SH-SY5Y (cell line): ENCODE measurements around the gene NOL6.

ENCODE experiments used
- GATA2 ChIP-seq: IDR thresholded peaks from 2 replicates; pipeline ENCODE4 v1.6.1; 2011; ENCODE audit warnings: mild to moderate bottlenecking, low read depth, low read length
- GATA3 ChIP-seq: IDR thresholded peaks from 2 replicates; pipeline ENCODE4 v1.6.1; 2011; ENCODE audit warnings: low read depth, mild to moderate bottlenecking, low read length, moderate library complexity

GRCh38 chr9:33472171-33472880, 1.4 kb downstream of the NOL6 start:
- TF ChIP-seq GATA2 (no peak), GATA3 (no peak)
